Smooth muscle cell (in vitro differentiated cells): ENCODE measurements around the gene ANK2. TPM values are rescaled to one million over a fixed set of nuclear protein-coding genes. Genes with fewer than 3 reads are reported as not detected.

Experiments
- DNase-seq: peaks from one replicate; lab custom pipeline; 2025; ENCODE audit not compliant: unreplicated experiment; lab: John Stamatoyannopoulos, UW
- H2AFZ ChIP-seq: fragments of 200-600 bp; sonication (generic); 2 replicates; pipeline ENCODE4 v1.6.0; 2016; ENCODE audit warnings: antibody characterized with exemption, low read depth, mild to moderate bottlenecking
- H3F3A ChIP-seq: fragments of 200-600 bp; sonication (generic); 2 replicates; pipeline ENCODE4 v1.6.0; 2017; ENCODE audit warnings: antibody characterized with exemption, low read depth
- H3K27ac ChIP-seq: fragments of 200-600 bp; sonication (generic); 2 replicates; pipeline ENCODE4 v1.5.1; 2016; ENCODE audit warnings: low read depth, mild to moderate bottlenecking
- H3K27me3 ChIP-seq: fragments of 200-600 bp; sonication (generic); 2 replicates; pipeline ENCODE4 v1.6.1; 2016; ENCODE audit warnings: low read depth, mild to moderate bottlenecking
- H3K36me3 ChIP-seq: fragments of 200-600 bp; sonication (generic); 2 replicates; pipeline ENCODE4 v1.5.1; 2016; ENCODE audit warnings: low read depth
- H3K4me1 ChIP-seq: fragments of 200-600 bp; sonication (generic); 2 replicates; pipeline ENCODE4 v1.5.1; 2016; ENCODE audit warnings: low read depth
- H3K4me2 ChIP-seq: fragments of 200-600 bp; sonication (generic); 2 replicates; pipeline ENCODE4 v1.6.0; 2016; ENCODE audit warnings: mild to moderate bottlenecking
- H3K4me3 ChIP-seq: fragments of 200-600 bp; sonication (generic); 2 replicates; pipeline ENCODE4 v1.5.1; 2016; ENCODE audit warnings: mild to moderate bottlenecking
- H3K79me2 ChIP-seq: fragments of 200-600 bp; sonication (generic); 2 replicates; pipeline ENCODE4 v1.6.0; 2016; ENCODE audit warnings: low read depth, mild to moderate bottlenecking
- H3K9ac ChIP-seq: fragments of 200-600 bp; sonication (generic); 2 replicates; pipeline ENCODE4 v1.6.0; 2016; ENCODE audit warnings: low read depth
- H3K9me3 ChIP-seq: fragments of 200-600 bp; sonication (generic); replicated peaks from 2 replicates; pipeline ENCODE4 v1.5.1; 2016; ENCODE audit warnings: low read depth
- H4K20me1 ChIP-seq: fragments of 200-600 bp; sonication (generic); 2 replicates; pipeline ENCODE4 v1.6.0; 2016; ENCODE audit warnings: low read depth
- CTCF ChIP-seq: fragments of 200-600 bp; sonication (generic); IDR thresholded peaks from 2 replicates; pipeline ENCODE4 v1.5.1; 2017; ENCODE audit warnings: borderline replicate concordance, mild to moderate bottlenecking, antibody characterized with exemption; ENCODE audit not compliant: insufficient read depth, poor library complexity, severe bottlenecking
- WGBS: methylation state at CpG from one replicate; pipeline ENCODE4 v1.1.7; 2016; ENCODE audit warnings: low lambda C conversion rate; 5-methylcytosine and 5-hydroxymethylcytosine counted together
- polyA plus RNA-seq: library from polyadenylated mRNA; unstranded; fragments of >200 nt; fragmentation: Nextera tagmentation; extraction: Ambion mirVana; gene quantifications from 2 replicates; pipeline ENCODE4 v1.2.1, GENCODE V29; 2016
- total RNA-seq: library from RNA; depleted of rRNA; stranded (reverse); fragments of >200 nt; gene quantifications from 2 replicates; pipeline ENCODE4 v1.2.3, GENCODE V29; 2014

ANK2 gene
- total and polyA plus RNA-seq, 2 experiments from 2014 or later = 2.2 to 8.1 TPM

- H3K27ac ChIP-seq = no peak overlapping the region
- WGBS = 82% methylated on average over 4 of the region's 4 CpGs
- no peaks in the 10 kb centered on the region for H3K36me3 ChIP-seq
- TF ChIP-seq CTCF = no peak
- no peak overlapping the region for H3K4me3 ChIP-seq
- H3K27me3 ChIP-seq = no peaks in the 10 kb centered on the region
- DNase-seq = no peak
- H2AFZ ChIP-seq = no peak overlapping the region
- no peaks in the 10 kb centered on the region for H3K79me2 ChIP-seq
- no peak overlapping the region for H3K4me2 ChIP-seq
- H3K9me3 ChIP-seq = no peaks in the 10 kb centered on the region
- no peaks in the 10 kb centered on the region for H4K20me1 ChIP-seq
- H3K9ac ChIP-seq = no peak overlapping the region
- no peaks in the 10 kb centered on the region for H3K4me1 ChIP-seq
- H3F3A ChIP-seq = no peaks in the 10 kb centered on the region
Measured at GRCh38 chr4:113189546-113189945, 140.1 kb downstream of the ANK2 start.

DNA sequence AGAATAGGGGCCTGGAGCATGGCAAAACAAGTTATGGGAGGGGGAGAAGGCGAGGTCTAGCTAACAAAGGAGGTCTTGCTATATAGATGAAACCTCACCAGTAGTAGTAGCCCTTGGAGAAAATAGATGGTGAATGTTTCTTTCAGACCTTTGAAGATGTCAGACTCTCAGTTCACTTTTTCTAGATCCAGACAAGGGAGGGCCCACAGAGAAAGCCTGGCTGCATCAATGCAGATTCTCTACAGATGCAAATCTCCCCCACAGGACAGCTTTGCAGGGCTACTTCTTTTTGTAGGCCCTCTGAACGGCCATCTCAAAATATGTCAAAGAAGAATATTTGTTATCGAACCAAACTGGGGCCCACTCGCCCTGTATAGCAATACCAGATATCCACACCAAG is 159.7 kb downstream of the ANK2 start:
- Histone ChIP-seq H3K4me2 (no peak overlapping the region), H2AFZ (no peak overlapping the region), H3K9ac (no peak overlapping the region), H3K27me3 (no peaks in the 10 kb centered on the region), H3K4me1 (no peaks in the 10 kb centered on the region), H3K79me2 (no peaks in the 10 kb centered on the region), H4K20me1 (no peaks in the 10 kb centered on the region), H3K9me3 (no peaks in the 10 kb centered on the region), H3F3A (no peaks in the 10 kb centered on the region), H3K4me3 (no peak overlapping the region), H3K27ac (no peak overlapping the region), H3K36me3 (no peaks in the 10 kb centered on the region)
- no peak for DNase-seq
- WGBS = 94% methylated on average over 4 of the region's 4 CpGs
- no peak for TF ChIP-seq CTCF

GRCh38 chr4:113209652-113210320 is 160.3 kb downstream of the ANK2 start:
- WGBS = 84% methylated on average over 3 of the region's 3 CpGs
- no peaks in the 10 kb centered on the region for H3K79me2 ChIP-seq
- H3K27me3 ChIP-seq = no peaks in the 10 kb centered on the region
- H3F3A ChIP-seq = no peaks in the 10 kb centered on the region
- H3K36me3 ChIP-seq = no peaks in the 10 kb centered on the region
- no peak overlapping the region for H3K27ac ChIP-seq
- H3K4me1 ChIP-seq = no peaks in the 10 kb centered on the region
- no peak overlapping the region for H3K9ac ChIP-seq
- DNase-seq = no peak
- no peak overlapping the region for H3K4me2 ChIP-seq
- no peaks in the 10 kb centered on the region for H3K9me3 ChIP-seq
- no peak overlapping the region for H3K4me3 ChIP-seq
- H4K20me1 ChIP-seq = no peaks in the 10 kb centered on the region
- H2AFZ ChIP-seq = no peak overlapping the region
- no peak for TF ChIP-seq CTCF

DNA sequence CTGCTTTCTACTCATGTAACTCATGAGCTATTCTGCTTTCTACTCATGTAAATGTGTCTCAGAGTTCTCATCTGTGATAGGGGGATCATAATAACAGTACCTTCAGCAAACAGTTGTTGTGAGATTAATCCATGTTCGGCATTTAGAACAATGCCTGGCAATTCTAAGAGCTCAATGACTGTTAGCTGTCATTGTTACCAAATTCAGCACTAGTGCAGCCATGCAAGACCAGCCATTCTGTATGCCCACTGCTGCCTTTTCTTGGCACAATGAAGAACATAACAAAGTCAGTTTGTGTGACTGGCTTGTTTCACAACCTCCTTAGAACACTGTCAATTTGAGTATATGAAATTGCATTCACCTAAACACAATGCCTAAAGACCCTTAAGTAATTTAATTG is 163.2 kb downstream of the ANK2 start:
- WGBS = 81% methylated on average over 1 of the region's 1 CpG
- H4K20me1 ChIP-seq = no peaks in the 10 kb centered on the region

More for the DNA sequence above, 163.2 kb downstream of the ANK2 start:
- no peaks in the 10 kb centered on the region for H3F3A ChIP-seq
- no peaks in the 10 kb centered on the region for H3K79me2 ChIP-seq
- no peak overlapping the region for H3K4me3 ChIP-seq
- H3K27ac ChIP-seq = no peak overlapping the region
- H3K9me3 ChIP-seq = no peaks in the 10 kb centered on the region
- H2AFZ ChIP-seq = no peak overlapping the region
- H3K4me2 ChIP-seq = no peak overlapping the region
- H3K4me1 ChIP-seq = no peaks in the 10 kb centered on the region
- H3K9ac ChIP-seq = no peak overlapping the region
- H3K36me3 ChIP-seq = no peaks in the 10 kb centered on the region
- DNase-seq = no peak
- TF ChIP-seq CTCF = no peak
- no peaks in the 10 kb centered on the region for H3K27me3 ChIP-seq
